Stimulated activated CD4-positive, alpha-beta T cell treated with anti-CD3 and anti-CD28 coated beads, TNF-alpha, amount 100 ng/mL, for 4 hours (primary cell): ENCODE data around the gene TRIM54.
A peak's percentile ranks its signal among the peaks of the same experiment; 100 is the strongest.
"Not testable (repeated sequence)": the region's sequence is repeated elsewhere in the genome, so short reads cannot be mapped to it uniquely, and the experiment has no call there.

Experiments used
- DNase-seq, 3 experiments: peaks; one replicate each; pipeline ENCODE4 v3.0.0-alpha.2; 2020; ENCODE audit warnings: low read depth in 3 of 3

Gene TRIM54

DNA sequence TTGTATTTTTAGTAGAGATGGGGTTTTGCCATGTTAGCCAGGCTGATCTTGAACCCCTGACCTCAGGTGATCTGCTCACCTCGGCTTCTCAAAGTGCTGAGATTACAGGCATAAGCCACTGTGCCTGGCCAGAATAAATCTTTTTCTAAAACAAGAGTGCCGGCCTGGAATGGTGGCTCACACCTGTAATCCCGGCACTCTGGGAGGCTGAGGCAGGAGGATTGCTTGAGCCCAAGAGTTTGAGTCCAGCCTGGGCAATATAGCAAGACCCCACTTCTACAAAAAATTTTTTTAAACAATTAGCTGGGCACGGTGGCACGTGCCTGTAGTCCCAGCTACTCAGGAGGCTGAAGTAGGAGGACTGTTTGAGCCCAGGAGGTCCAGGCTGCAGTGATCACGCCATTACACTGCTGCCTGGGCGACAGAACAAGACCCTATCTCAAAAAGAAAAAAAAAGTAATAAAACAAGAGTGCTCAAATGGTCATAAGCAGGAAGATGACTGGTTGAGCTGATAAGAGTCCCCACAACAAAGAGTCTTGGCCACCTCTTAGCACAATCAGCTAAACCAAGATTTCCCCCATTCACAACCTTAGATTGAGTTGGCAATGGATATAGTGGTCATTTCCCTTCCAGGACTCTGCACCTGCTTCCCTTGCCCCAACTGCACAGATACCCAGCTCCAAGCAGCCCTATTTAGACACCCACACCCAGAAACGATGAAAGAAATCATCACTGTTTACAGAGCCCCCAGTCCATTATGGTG lies 31.8 kb downstream of the TRIM54 start:
- no peak for DNase-seq

- no peak for DNase-seq
Measured at GRCh38 chr2:27314709-27315108, 32.5 kb downstream of the TRIM54 start.

DNA sequence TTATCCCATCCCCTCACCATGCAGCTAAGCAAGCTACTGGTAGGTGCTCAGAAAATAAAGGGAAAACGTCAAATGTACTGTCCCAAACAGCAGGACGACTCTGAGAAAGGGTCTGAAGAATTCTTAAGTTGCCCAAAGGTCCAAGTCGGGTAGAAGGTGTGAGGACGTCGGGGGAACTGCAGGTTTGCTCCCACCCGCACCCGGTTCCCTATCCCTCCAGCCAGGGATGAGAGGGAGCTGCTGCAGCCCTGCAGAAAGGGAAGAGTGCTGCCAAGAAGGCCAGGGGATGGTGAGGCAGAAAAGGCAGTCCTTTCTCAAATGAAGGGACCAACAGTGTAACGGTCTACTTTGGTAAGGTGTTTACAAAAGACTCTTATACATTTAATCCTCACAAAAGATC lies 32.9 kb downstream of the TRIM54 start:
- DNase-seq: no peak

- no peak for DNase-seq
Measured at GRCh38 chr2:27316655-27317412, 34.6 kb downstream of the TRIM54 start.

GRCh38 chr2:27319839-27320238 lies 37.6 kb downstream of the TRIM54 start:
- not testable (repeated sequence) for DNase-seq

GRCh38 chr2:27320958-27321543 lies 38.8 kb downstream of the TRIM54 start:
- no peak for DNase-seq

DNA sequence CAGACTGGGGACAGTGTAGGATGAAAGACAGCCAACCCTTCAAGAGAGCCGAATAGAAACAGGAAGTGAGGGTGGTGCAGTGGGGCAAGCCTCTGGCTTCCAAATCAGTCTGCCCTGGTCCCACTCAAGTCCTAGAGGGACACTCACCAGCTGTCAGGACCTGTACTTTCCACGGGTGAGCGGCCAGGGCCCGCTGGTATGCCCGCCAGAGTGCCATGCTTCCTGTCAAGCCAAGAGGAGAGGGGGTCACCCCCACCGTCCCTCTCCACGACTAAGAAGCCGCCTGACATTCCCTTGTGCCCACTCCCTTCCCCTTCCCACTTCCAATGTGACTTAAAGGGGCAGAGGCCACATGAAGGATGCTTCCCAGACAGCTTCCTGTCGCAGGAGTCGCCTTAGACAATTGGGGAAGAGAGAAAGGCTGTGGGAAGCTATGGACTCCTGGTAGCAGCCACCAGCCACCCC lies 40.1 kb downstream of the TRIM54 start:
- DNase-seq: no peak

DNA sequence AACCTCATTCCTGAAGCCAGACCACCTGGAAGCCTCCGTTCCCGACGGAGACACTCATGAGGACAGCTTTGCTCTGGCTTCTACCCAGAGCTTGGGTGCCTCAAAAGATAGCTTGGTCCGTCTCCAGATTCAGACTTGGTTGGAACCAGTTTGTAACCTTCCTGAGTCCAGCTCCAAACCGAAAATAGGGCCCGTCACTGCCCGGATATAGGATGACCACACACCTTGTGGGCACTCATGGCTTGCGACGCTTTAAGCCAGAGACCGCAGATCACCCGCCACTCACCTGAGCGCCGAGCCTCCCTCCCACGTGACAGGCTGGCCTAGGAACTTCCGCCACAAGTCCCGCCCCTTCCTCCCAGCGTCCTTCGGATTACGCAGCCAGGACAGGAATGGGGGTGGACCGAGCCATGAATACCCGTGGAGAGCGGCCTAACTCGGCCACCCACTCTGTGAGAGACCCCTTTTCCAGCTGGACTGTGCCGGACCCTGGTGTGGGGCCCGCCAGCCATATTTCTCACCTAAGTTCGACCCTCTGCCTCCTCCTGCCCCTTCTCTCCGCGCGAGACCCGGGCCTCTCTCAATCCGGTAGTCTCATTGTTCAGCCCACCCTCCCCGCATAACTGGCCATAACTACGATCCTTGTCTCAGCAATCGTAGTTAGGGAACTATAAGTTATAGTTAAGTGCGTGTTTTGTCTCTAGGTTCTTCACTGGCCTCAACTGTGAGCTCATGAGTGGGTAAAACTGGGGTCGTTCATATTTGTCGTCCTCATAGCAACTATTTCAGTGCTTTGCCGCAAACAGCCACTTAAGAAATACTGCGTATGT lies 40.8 kb downstream of the TRIM54 start, which contains the start of gene MPV17:
TSS of gene MPV17 (minus strand) at position 332 of the 830 bp plus-strand sequence. CDS start 580 bp downstream, outside the sequence.
- DNase-seq: peak; percentile 72 to 79 (median 75)

DNA sequence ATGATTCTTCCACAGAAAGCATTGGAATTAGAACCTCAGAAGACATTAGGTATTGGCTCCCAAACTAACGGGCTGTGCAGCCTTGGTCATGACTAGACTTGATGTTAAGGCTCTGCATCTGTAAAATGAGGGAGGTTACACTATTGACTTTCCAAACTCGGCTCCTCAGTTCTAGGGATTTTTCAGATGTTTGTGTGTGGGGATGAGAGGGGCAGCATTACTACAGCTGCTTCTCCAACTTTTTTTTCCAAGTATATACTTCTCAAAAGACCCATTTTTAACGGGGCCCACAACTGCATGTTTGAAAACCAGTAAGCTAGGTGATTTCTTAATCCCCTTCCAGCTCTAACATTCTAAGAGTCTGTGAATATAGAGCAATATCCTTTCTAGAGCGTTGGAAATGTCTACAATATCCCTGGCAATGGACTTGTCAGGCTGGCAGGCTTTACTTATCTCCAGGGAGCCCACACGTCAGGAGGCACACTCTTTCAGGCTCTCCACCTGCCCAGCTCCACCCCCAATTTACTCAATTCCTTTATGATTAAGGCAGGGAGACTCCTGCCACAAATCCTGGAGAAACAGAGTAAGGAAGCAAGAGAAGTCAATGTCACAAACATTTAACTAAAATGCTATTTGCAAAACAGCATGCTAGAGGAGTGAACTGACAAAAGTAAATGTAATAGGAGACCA lies 41.5 kb downstream of the TRIM54 start:
- DNase-seq: no peak

- DNase-seq: no peak
Measured at GRCh38 chr2:27324720-27325119, 42.5 kb downstream of the TRIM54 start.

DNA sequence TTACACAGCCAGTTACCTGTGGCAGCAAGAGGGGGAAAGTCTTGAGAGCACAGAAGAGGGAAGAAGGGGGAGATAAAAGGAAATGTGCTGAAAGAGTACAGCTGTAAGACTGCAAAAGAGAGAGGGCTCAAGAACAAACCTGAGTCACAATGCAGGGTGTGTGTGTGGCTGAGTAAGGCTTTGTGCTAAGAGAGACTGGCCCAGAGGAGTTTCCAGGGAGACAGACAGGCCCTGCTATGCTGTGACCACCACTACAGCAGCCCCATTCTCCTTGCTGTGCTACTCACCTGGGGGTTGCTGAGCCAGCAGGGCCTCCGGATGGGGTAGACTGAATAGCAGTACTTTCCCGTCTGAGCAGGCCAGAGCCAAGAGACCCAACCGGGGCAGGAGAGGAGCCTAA lies 53.1 kb downstream of the TRIM54 start:
- no peak for DNase-seq

GRCh38 chr2:27336173-27336572 lies 53.9 kb downstream of the TRIM54 start:
- DNase-seq: no peak

GRCh38 chr2:27347641-27348040 lies 65.4 kb downstream of the TRIM54 start:
- no peak for DNase-seq

DNA sequence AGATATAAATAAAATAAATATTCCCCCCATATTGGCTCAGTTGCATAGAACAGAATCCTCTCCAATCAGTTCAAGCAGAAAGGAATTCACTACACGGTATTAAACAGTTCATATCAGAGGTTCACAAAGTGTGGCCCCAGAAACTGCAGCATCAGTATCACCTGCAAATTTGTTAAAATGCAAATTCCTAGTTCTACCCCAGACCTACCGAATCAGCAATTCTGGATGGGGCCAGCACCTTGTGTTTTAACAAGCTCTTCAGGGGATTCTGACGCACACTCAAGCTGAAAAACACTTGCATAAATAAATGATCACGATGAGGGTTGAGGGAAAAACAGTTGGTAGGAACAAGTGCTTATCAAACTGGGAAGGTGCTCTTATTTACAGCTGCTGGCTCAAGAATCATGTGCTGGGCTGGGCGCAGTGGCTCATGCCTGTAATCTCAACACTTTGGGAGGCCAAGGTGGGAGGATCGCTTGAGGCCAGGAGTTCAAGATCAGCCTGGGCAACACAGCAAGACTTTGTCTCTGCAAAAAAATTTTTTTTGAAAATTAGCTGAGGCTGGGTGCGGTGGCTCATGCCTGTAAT lies 68.0 kb downstream of the TRIM54 start:
- DNase-seq: no peak

DNA sequence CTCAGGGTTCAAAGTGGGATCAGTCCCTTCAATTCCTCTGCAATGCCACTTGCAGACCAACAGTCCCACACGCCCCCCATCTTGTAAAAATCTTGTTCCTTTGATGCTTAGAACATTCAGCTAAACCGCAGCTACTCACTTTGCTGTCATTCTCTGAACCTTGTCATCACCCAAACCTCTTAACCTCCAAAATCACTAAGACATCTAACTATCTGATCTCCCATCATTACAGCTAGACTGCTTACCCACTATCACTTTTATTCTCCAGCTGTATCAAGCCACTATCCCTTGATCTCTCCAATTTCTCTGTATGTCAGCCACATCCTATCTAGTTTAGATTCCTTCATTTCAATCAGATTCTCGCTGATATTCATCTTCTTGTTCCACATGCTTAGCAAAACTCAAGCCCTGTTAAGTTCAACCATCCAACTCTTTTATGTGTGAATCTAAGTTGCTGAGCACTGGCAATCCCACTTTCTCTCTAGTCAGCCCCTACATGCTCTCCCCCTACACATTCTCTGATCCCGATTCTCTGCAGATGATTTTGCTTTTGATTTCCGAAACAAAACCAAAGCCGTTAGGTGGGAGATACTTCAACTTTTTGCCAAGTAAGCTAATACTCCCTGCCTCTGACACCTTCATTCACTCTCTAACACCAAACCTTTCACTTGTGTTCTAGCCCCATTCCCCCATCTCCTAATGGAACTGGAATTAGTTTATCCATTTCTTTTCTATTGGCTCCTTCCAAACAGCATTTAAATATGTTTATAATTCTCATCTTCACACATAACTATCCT lies 69.8 kb downstream of the TRIM54 start:
- no peak for DNase-seq

- not testable (repeated sequence) for DNase-seq
Measured at GRCh38 chr2:27353386-27353761, 71.1 kb downstream of the TRIM54 start.

DNA sequence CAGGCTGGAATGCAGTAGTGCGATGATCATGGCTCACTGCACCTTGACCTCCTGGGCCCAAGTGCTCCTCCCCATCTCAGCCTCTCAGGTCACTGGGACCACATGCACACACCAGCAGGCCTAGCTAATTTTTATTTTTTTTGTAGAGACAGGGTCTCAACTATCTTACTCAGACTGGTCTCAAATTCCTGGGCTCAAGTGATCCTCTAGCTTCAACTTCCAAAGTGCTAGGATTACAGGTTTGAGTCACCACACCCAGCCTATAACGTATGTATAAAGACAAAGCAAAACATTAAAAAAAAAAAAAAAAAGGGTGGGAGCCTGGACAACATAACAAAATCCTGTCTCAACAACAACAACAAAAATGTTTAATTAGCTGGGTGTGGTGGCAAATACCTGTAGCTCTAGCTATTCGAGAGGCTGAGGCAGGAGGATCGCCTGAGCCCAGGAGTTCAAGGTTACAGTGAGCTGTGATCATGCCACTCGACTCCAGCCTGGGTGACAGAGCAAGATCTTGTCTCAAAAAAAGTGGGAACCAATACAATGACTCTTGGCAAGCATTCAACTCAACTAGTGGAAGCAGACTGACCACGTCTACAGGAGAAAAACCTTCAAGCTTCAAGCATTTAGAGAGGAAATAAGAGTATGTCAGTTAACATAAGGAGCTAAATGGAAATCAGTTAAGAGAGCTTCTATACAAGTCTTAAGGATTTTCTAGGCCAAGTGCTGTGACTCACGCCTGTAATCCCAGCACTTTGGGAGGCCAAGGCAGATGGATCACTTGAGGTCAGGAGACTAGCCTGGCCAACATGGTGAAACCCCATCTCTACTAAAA lies 71.8 kb downstream of the TRIM54 start:
- DNase-seq: no peak

- DNase-seq: no peak
Measured at GRCh38 chr2:27354597-27354927, 72.3 kb downstream of the TRIM54 start.

DNA sequence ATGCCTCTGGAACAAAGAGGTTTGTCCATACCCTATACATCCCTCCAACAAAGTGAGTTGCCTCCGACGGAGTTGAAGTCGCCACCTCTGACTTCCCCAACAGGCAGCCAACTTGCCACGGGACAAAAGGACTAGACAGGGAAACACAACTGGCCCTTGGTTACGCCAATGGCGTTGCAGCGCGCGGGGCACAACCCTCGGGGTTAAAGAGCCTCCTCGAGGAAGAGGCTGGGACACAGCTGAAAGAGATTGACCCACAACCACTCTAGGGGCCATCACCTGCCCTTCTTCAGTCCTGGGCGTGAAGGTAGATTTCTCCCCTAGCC lies 73.8 kb downstream of the TRIM54 start:
- DNase-seq: no peak
